Fibroblast of lung (primary cell): Measurements from ENCODE around the gene HDAC4. TPM values are rescaled to one million over a fixed set of nuclear protein-coding genes. Genes with fewer than 3 reads are reported as not detected.

Source experiments
- DNase-seq, 2 donors: peaks; one replicate each; pipeline versions ENCODE4 v3.0.0 to v3.0.0-alpha.2; 2010; ENCODE audit warnings: low read depth in 2 of 2
- H2AFZ ChIP-seq: 2 replicates; pipeline ENCODE4 v1.5.1; 2012; ENCODE audit warnings: low read length, control low read depth, inconsistent platforms
- H3K27ac ChIP-seq: 2 replicates; pipeline ENCODE4 v1.5.1; 2011; ENCODE audit warnings: low read length, control low read depth; ENCODE audit not compliant: insufficient read depth
- H3K27me3 ChIP-seq: 2 replicates; pipeline ENCODE4 v1.5.1; 2011; ENCODE audit warnings: mild to moderate bottlenecking, low read length; ENCODE audit not compliant: control insufficient read depth, insufficient read depth
- H3K36me3 ChIP-seq: 2 replicates; pipeline ENCODE4 v1.5.1; 2011; ENCODE audit warnings: low read length; ENCODE audit not compliant: control insufficient read depth, insufficient read depth
- H3K4me1 ChIP-seq: 2 replicates; pipeline ENCODE4 v1.5.1; 2011; ENCODE audit warnings: low read length; ENCODE audit not compliant: control insufficient read depth, insufficient read depth; ENCODE audit errors: extremely low read depth
- H3K4me2 ChIP-seq: 2 replicates; pipeline ENCODE4 v1.5.1; 2011; ENCODE audit warnings: low read length, control low read depth; ENCODE audit not compliant: insufficient read depth; ENCODE audit errors: extremely low read depth
- H3K4me3 ChIP-seq, 4 experiments: fragments of 200-600 bp in 1 of 4; sonication (generic) in 1 of 4; replicated peaks in 1 of 4; 2 replicates each; pipeline ENCODE4 v1.5.1; 2011 to 2016; ENCODE audit warnings: low read length in 4 of 4, low read depth in 3 of 4, mild to moderate bottlenecking in 3 of 4, control low read depth in 2 of 4, inconsistent platforms in 1 of 4, mixed read lengths in 1 of 4; ENCODE audit not compliant: insufficient read depth in 1 of 4; ENCODE audit errors: control extremely low read depth in 1 of 4
- H3K79me2 ChIP-seq: 2 replicates; pipeline ENCODE4 v1.5.1; 2012; ENCODE audit warnings: mild to moderate bottlenecking, low read length, inconsistent platforms; ENCODE audit not compliant: control insufficient read depth, insufficient read depth
- H3K9ac ChIP-seq: 2 replicates; pipeline ENCODE4 v1.5.1; 2011; ENCODE audit warnings: mild to moderate bottlenecking, low read length, control low read depth; ENCODE audit not compliant: insufficient read depth
- H3K9me3 ChIP-seq: 2 replicates; pipeline ENCODE4 v1.5.1; 2012; ENCODE audit warnings: low read depth, low read length; ENCODE audit not compliant: control insufficient read depth, insufficient read depth
- H4K20me1 ChIP-seq: 2 replicates; pipeline ENCODE4 v1.5.1; 2011; ENCODE audit warnings: low read length; ENCODE audit not compliant: control insufficient read depth, insufficient read depth; ENCODE audit errors: extremely low read depth
- CTCF ChIP-seq, 2 donors: IDR thresholded peaks in 1 of 2; conservative IDR thresholded peaks in 1 of 2; 1 replicate in 1 of 2; 2 replicates in 1 of 2; pipeline ENCODE4 v1.5.1; 2011 to 2012; ENCODE audit warnings: low read length in 2 of 2, control low read depth in 1 of 2, inconsistent platforms in 1 of 2, low read depth in 1 of 2, mild to moderate bottlenecking in 1 of 2
- EZH2 ChIP-seq: IDR thresholded peaks from 2 replicates; pipeline ENCODE4 v1.5.1; 2012; ENCODE audit warnings: low read length, control low read depth, mild to moderate bottlenecking; ENCODE audit errors: missing control alignments
- polyA plus RNA-seq, 2 donors: library from polyadenylated mRNA; depleted of rRNA in 1 of 2; stranded (reverse) in 1 of 2; unstranded in 1 of 2; fragments of >200 nt; gene quantifications; 2 replicates each; pipeline ENCODE4 v1.2.1, GENCODE V29; 2011 to 2012; ENCODE audit warnings: missing spikeins in 1 of 2
- total RNA-seq: library from RNA; depleted of rRNA; stranded (reverse); fragments of >200 nt; gene quantifications from 2 replicates; pipeline ENCODE4 v1.2.1, GENCODE V29; 2014

Gene HDAC4
- total and polyA plus RNA-seq, 2 donors (not counting 1 experiment from before 2014, with no cell fraction given): 7.4 to 19.8 TPM

GRCh38 chr2:239002954-239003623 lies 397.7 kb downstream of the HDAC4 start:
- peak overlapping the region; percentile 77 for H3K4me2 ChIP-seq

GRCh38 chr2:239002591-239002953 lies 398.2 kb downstream of the HDAC4 start:
- TF ChIP-seq CTCF (conservative IDR thresholded peaks at IDR 0.05 in 1 of 2, IDR thresholded peaks at IDR 0.05 in 1 of 2; ENCODE audit: low read depth in 1 of 2, low read length in 2 of 2): no peak
- TF ChIP-seq EZH2: no peak
- Histone ChIP-seq H3K27me3 (peaks cover 6% of the 10 kb centered on the region), H3K27ac (no peak overlapping the region), H3K4me3 (peak overlapping the region in 1 of 4 experiments; percentile 49), H3K9me3 (no peaks in the 10 kb centered on the region), H2AFZ (peak overlapping the region; percentile 69), H4K20me1 (no peaks in the 10 kb centered on the region), H3K4me1 (peaks cover 6% of the 10 kb centered on the region), H3K79me2 (no peaks in the 10 kb centered on the region), H3K9ac (no peak overlapping the region), H3K36me3 (no peaks in the 10 kb centered on the region), H3K4me2 (peak overlapping the region; percentile 56)
- no peak for DNase-seq

More at GRCh38 chr2:239002954-239003623, 397.7 kb downstream of the HDAC4 start:
- peak overlapping the region; percentile 38 for H3K9ac ChIP-seq
- no peak overlapping the region for H3K27ac ChIP-seq
- no peaks in the 10 kb centered on the region for H4K20me1 ChIP-seq
- H3K4me1 ChIP-seq: peaks cover 6% of the 10 kb centered on the region
- DNase-seq: peak; percentile 37 to 86
- no peaks in the 10 kb centered on the region for H3K36me3 ChIP-seq
- H3K4me3 ChIP-seq: peak overlapping the region in 1 of 4 experiments; percentile 49
- TF ChIP-seq EZH2: no peak
- TF ChIP-seq CTCF (conservative IDR thresholded peaks at IDR 0.05 in 1 of 2, IDR thresholded peaks at IDR 0.05 in 1 of 2; ENCODE audit: low read depth in 1 of 2, low read length in 2 of 2): peak; percentile 59 to 62
- H3K9me3 ChIP-seq: no peaks in the 10 kb centered on the region
- peaks cover 9% of the 10 kb centered on the region for H3K27me3 ChIP-seq
- no peaks in the 10 kb centered on the region for H3K79me2 ChIP-seq
- H2AFZ ChIP-seq: peak overlapping the region; percentile 92

GRCh38 chr2:239001794-239002193 lies 399.0 kb downstream of the HDAC4 start:
- Histone ChIP-seq H2AFZ (no peak overlapping the region), H3K27ac (no peak overlapping the region), H3K4me3 (no peak overlapping the region), H3K79me2 (no peaks in the 10 kb centered on the region), H3K4me2 (no peak overlapping the region), H3K4me1 (peaks cover 6% of the 10 kb centered on the region), H3K27me3 (no peaks in the 10 kb centered on the region), H3K36me3 (no peaks in the 10 kb centered on the region), H4K20me1 (no peaks in the 10 kb centered on the region), H3K9ac (no peak overlapping the region), H3K9me3 (no peaks in the 10 kb centered on the region)
- DNase-seq: no peak
- TF ChIP-seq EZH2 (no peak), CTCF (conservative IDR thresholded peaks at IDR 0.05 in 1 of 2, IDR thresholded peaks at IDR 0.05 in 1 of 2; ENCODE audit: low read depth in 1 of 2, low read length in 2 of 2) (no peak)
